Fibroblast of mammary gland (primary cell): ENCODE measurements around the gene BRD7.

Source experiments
- DNase-seq: peaks from one replicate; pipeline ENCODE4 v3.0.0-alpha.2; 2010; ENCODE audit warnings: low read depth
- H3K4me3 ChIP-seq: 2 replicates; pipeline ENCODE4 v1.5.1; 2011; ENCODE audit warnings: low read depth, mild to moderate bottlenecking, low read length, moderate library complexity; ENCODE audit not compliant: control insufficient read depth
- TF ChIP-seq, protein P1 (sequence below): conservative IDR thresholded peaks from 2 replicates; pipeline ENCODE4 v1.5.1; 2011; ENCODE audit warnings: low read depth, low read length, inconsistent platforms; ENCODE audit not compliant: control insufficient read depth, insufficient read depth

The BRD7 gene

DNA sequence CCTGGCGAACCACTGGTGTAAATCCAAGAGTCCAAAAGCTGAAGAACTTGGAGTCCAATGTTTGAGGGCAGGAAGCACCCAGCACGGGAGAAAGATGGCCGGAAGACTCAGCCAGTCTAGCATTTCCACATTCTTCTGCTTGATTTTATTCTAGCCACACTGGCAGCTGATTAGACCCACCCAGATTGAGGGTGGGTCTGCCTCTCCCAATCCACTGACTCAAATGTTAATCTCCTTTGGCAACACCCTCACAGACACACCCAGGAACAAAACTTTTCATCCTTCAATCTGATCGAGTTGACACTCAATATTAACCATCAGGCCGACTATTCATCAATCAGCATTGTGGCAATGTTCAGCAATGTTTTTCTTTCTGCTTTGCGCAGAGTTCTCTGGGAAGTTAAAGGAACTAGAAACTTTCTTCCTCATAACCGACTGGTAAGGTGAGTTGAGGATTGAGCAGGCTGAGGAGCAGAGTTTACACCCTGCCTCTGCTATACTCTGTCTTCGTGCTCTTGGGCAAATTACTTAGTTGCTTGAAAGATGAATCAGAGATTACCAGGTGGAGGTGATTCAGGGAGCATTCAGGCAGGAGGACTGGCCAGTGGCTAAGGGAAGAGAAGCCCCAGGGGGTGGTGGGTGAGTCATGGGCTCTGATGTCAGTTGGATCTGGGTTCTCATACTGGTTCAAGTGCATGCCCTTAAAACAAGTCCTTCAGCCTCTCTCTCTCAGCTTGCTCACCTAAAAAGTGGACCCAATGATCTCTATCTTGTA is 28.2 kb upstream of the BRD7 start:
- no peak overlapping the region for H3K4me3 ChIP-seq
- TF ChIP-seq, protein P1, sequence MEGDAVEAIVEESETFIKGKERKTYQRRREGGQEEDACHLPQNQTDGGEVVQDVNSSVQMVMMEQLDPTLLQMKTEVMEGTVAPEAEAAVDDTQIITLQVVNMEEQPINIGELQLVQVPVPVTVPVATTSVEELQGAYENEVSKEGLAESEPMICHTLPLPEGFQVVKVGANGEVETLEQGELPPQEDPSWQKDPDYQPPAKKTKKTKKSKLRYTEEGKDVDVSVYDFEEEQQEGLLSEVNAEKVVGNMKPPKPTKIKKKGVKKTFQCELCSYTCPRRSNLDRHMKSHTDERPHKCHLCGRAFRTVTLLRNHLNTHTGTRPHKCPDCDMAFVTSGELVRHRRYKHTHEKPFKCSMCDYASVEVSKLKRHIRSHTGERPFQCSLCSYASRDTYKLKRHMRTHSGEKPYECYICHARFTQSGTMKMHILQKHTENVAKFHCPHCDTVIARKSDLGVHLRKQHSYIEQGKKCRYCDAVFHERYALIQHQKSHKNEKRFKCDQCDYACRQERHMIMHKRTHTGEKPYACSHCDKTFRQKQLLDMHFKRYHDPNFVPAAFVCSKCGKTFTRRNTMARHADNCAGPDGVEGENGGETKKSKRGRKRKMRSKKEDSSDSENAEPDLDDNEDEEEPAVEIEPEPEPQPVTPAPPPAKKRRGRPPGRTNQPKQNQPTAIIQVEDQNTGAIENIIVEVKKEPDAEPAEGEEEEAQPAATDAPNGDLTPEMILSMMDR = no peak
- peak; percentile 59 for DNase-seq

DNA sequence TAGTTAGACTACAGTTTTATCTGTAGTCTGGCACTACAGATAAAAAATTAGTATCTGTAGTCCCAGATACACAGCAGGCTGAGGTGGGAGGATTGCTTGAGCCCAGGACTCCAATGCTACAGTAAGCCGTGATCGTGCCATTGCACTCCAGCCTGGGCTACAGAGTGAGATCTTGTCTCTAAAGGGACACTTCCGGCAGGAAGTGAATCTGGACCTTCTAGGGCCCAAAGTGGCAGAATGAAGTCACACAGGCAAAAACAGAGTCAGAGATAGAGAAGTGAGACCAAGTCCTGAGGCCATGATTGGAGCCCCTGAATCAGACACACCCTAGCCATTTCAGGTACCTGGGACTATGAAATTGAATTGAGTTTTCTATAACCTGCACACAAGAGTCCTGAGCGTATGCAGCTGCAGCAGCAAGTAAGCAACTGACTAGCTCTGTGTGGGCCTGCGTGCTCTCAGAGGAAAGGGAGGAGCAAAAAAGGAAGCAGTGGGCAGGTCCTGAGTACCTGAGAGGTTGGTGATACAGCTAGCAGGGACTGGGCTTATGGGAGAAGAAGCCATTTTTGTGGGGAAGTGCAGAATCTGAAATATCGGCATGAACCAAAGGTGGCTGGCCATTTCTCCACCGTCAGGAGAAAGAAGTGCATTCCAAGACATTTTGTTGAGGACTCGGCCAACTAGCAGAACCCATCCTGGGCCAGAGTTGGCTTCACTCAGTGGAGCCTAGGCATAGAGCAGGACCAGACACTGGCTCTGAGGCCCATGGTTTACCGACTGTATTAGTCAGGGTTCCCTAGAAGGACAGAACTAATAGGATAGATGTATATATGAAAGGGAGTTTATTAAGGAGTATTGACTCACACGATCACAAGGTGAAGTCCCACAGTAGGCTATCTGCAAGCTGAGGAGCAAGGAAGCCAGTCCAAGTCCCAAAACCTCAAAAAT is 27.2 kb upstream of the BRD7 start:
- TF ChIP-seq, protein P1 = no peak
- H3K4me3 ChIP-seq = no peak overlapping the region
- DNase-seq = no peak

DNA sequence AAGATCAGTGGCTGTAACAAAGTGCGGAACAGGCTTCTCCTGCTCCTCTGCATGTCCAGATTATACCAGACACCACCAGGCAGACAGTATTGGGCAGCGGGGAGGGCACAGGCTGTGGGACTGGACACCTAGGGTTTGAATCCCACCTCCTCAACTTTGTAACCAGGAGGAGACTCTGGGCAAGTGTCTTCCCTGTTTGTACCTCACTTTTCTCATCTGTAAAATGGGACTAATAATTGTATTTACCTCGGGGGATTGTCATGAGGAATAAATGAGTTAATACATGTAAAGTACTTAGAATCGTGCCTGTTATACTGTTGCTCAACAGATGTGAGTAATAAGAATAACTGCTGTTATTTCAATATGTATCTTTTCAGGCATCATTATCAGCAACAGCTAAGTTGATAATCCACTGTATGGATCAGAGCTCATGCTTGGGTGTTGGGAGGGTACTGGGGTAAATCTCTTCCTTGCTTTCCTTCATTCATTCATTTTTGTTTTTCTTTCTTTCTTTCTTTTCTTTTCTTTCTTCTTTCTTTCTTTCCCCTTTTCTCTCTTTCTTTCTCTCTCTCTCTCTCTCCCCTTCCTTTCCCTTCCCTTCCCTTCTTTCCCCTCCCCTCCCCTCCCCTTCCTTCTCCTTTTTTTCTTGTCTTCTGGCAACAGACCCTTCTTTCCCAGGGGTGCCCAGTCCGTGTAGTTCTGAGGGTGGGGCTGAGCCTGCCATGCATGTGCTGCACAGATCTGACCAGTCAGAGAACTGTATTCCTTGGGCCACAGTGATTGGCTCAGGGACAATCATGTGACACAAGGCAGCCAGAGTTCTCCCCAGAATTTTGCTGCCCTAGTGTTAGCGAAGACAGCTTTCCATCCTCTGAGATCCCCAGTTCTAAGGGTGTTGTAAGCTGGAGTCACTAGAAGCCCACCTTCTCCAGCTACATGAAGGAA is 25.3 kb upstream of the BRD7 start:
- TF ChIP-seq, protein P1 = no peak
- H3K4me3 ChIP-seq = no peak overlapping the region
- peak; percentile 6 for DNase-seq

DNA sequence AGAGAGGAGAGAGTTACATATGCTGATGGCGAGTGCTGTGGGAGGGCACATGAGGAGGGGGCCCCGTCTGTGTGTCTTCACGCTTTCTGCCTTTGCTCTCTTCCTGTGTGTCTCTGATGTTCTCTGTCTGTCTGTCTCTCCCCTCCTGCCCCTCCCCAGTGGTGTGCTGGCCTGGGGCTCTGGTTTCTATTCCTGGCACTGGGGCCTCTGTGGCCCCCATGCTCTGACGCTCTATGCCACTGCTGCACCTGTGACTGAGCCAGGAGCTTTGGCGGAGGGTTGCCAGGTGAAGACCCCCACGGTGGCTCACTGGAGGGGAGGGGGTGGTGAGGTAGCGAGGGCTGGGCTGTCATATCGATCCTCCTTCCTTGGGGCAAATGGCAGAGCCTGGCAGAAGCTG is 24.6 kb upstream of the BRD7 start:
- H3K4me3 ChIP-seq = no peak overlapping the region
- DNase-seq = no peak
- TF ChIP-seq, protein P1 = no peak

DNA sequence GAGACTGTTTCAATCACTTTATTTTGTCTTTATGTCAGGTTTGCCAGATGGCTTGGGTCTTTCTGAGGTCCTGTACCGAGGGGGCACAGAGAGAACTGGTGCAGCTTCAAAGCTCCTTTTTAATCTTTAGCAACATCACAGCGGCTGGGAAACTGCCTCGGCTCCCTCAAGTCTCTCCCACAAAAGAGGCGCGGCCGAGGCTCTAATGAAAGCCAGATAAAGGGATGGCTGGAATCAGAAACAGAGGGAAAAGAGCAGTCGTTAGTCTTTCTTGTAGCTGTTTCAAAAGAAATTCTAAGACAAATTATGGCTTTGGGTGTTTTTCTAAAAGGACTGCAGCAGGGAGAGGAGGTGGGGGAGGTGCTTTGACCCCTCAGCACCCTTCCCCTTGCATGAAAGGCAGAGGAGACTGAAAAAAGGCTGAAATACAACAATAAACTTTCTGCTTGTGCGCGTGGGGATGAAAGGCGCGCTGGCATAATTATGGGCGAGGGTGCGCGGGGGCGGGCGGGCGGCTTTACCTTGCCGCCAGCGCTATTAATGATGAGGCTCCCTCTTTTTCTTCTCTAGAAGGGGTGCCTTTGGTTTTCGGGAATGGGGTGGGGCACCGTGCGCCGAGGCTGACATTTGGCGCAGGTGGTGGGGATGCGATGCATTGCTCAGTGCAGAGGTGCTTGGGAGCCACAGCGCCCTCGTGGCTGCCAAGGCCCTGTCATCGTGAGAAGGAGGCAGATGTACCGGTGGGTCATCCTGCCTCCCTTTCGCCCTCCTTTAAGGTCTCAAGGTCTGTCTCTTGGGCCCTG is 22.3 kb upstream of the BRD7 start:
- H3K4me3 ChIP-seq = no peak overlapping the region
- DNase-seq = no peak
- TF ChIP-seq, protein P1 = no peak
